NCI-H226 (cell line): Measurements from ENCODE around the gene SLC35G6.

ENCODE experiments used
- DNase-seq: peaks from one replicate; pipeline ENCODE4 v3.0.0-alpha.2; 2015

The SLC35G6 gene

GRCh38 chr17:7508145-7508544 is 26.9 kb downstream of the SLC35G6 start:
- DNase-seq: no peak

DNA sequence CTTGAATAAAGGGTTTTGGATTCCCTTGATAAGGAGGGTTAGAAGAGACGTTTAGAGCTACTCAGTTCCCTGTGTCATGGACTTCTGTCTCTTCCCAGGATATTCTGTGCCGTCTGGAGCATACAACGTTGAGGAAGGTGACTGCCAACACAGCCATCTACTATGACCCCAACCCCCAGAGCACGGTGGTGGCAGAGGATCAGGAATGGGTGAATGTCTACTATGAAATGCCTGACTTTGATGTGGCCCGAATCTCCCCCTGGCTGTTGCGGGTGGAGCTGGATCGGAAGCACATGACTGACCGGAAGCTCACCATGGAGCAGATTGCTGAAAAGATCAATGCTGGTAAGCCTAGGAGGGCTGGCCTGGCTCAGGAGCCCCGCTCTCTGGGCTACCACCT is 27.6 kb downstream of the SLC35G6 start:
- DNase-seq: no peak

GRCh38 chr17:7509937-7510336 is 28.7 kb downstream of the SLC35G6 start:
- DNase-seq: no peak

- peak; percentile 48 for DNase-seq
Measured at GRCh38 chr17:7511108-7511507, 29.9 kb downstream of the SLC35G6 start.

DNA sequence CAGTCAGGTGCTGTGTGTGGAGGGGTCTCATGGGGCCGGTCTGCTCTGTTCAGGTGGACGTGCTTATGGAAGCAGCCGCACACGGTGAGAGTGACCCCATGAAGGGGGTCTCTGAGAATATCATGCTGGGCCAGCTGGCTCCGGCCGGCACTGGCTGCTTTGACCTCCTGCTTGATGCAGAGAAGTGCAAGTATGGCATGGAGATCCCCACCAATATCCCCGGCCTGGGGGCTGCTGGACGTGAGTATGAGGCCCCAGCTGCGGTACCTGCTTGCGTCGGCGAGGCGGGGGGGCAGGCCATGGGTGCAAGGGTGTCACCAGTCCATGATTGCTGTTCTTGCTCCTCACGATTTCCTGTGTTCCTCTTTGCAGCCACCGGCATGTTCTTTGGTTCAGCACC is 30.9 kb downstream of the SLC35G6 start:
- DNase-seq: no peak

DNA sequence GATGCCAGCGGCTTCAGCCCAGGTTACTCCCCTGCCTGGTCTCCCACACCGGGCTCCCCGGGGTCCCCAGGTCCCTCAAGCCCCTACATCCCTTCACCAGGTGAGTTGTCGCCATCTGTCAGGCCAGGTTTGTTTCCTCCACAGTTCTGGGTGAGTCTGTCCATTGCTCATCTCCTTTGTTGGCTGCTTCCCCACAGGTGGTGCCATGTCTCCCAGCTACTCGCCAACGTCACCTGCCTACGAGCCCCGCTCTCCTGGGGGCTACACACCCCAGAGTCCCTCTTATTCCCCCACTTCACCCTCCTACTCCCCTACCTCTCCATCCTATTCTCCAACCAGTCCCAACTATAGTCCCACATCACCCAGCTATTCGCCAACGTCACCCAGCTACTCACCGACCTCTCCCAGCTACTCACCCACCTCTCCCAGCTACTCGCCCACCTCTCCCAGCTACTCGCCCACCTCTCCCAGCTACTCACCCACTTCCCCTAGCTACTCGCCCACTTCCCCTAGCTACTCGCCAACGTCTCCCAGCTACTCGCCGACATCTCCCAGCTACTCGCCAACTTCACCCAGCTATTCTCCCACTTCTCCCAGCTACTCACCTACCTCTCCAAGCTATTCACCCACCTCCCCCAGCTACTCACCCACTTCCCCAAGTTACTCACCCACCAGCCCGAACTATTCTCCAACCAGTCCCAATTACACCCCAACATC is 31.7 kb downstream of the SLC35G6 start:
- DNase-seq: no peak

DNA sequence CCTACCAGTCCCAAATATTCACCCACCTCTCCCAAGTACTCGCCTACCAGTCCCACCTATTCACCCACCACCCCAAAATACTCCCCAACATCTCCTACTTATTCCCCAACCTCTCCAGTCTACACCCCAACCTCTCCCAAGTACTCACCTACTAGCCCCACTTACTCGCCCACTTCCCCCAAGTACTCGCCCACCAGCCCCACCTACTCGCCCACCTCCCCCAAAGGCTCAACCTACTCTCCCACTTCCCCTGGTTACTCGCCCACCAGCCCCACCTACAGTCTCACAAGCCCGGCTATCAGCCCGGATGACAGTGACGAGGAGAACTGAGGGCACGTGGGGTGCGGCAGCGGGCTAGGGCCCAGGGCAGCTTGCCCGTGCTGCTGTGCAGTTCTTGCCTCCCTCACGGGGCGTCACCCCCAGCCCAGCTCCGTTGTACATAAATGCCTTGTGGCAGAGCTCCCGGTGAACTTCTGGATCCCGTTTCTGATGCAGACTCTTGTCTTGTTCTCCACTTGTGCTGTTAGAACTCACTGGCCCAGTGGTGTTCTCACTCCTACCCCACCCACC is 32.7 kb downstream of the SLC35G6 start:
- DNase-seq: no peak

GRCh38 chr17:7515911-7516610 is 34.8 kb downstream of the SLC35G6 start:
- no peak for DNase-seq

- no peak for DNase-seq
Measured at GRCh38 chr17:7523033-7523432, 41.8 kb downstream of the SLC35G6 start.

- no peak for DNase-seq
Measured at GRCh38 chr17:7528842-7529241, 47.6 kb downstream of the SLC35G6 start.

- no peak for DNase-seq
Measured at GRCh38 chr17:7530023-7530900, 49.0 kb downstream of the SLC35G6 start.
